IMR-90 (cell line): ENCODE results near the gene KCTD11. TPM values are rescaled to one million over a fixed set of nuclear protein-coding genes. Genes with fewer than 3 reads are reported as not detected.
"Not testable (repeated sequence)": the region's sequence is repeated elsewhere in the genome, so short reads cannot be mapped to it uniquely, and the experiment has no call there.

Experiments
- ATAC-seq: fragments of 200-7000 bp; cut with Tn5 transposase; 2 replicates; pipeline ENCODE4 v1.9.1; 2020; ENCODE audit warnings: low read depth, mild to moderate bottlenecking, moderate library complexity
- BruUV-seq: library from RNA; stranded (reverse); fragments of 400-500 nt; replicated peaks from 2 replicates; lab custom pipeline; 2021; lab: Mats Ljungman, UMichigan
- CTCF ChIA-PET: fragments of 300-600 bp; formaldehyde crosslinking; extraction: SDS; loops from one replicate; lab custom pipeline; 2021; ENCODE audit warnings: antibody characterized with exemption; lab: Yijun Ruan, JAX
- POLR2A ChIA-PET: fragments of 300-600 bp; sonication (Branson Sonifier 250); formaldehyde crosslinking; loops from one replicate; lab custom pipeline; 2022; ENCODE audit warnings: antibody characterized with exemption; ENCODE audit not compliant: unreplicated experiment; lab: Charles Lee
- DNase-seq: peaks from one replicate; pipeline ENCODE4 v3.0.0; 2013
- H2AFZ ChIP-seq: replicated peaks from 2 replicates; pipeline ENCODE3; 2013; ENCODE audit warnings: low read length, mild to moderate bottlenecking; ENCODE audit not compliant: poor library complexity
- H2AK5ac ChIP-seq: 2 replicates; pipeline ENCODE4 v1.6.1; 2013; ENCODE audit warnings: low read depth, low read length, inconsistent platforms
- H2AK9ac ChIP-seq: replicated peaks from 2 replicates; pipeline ENCODE3; 2013; ENCODE audit warnings: mild to moderate bottlenecking, low read depth, low read length, moderate library complexity; ENCODE audit not compliant: poor library complexity
- H2BK120ac ChIP-seq: 2 replicates; pipeline ENCODE4 v1.6.1; 2013; ENCODE audit warnings: low read depth, low read length, inconsistent platforms
- H2BK15ac ChIP-seq: 3 replicates; pipeline ENCODE4 v1.6.1; 2013; ENCODE audit warnings: low read depth, low read length, inconsistent platforms
- H2BK20ac ChIP-seq: 2 replicates; pipeline ENCODE4 v1.6.1; 2013; ENCODE audit warnings: low read depth, mild to moderate bottlenecking, inconsistent platforms, low read length, moderate library complexity
- H2BK5ac ChIP-seq: 2 replicates; pipeline ENCODE4 v1.6.1; 2013; ENCODE audit warnings: mild to moderate bottlenecking, low read depth, low read length, inconsistent platforms; ENCODE audit not compliant: poor library complexity, severe bottlenecking
- H3K14ac ChIP-seq: replicated peaks from 2 replicates; pipeline ENCODE4 v1.6.1; 2013; ENCODE audit warnings: low read depth, low read length, inconsistent platforms
- H3K18ac ChIP-seq: 2 replicates; pipeline ENCODE4 v1.6.1; 2013; ENCODE audit warnings: low read depth, low read length, control low read depth
- H3K23ac ChIP-seq: 2 replicates; pipeline ENCODE4 v1.6.1; 2013; ENCODE audit warnings: low read depth, low read length, inconsistent platforms
- H3K27ac ChIP-seq: 2 replicates; pipeline ENCODE4 v1.5.1; 2013; ENCODE audit warnings: mild to moderate bottlenecking, control low read depth, low read length; ENCODE audit not compliant: insufficient read depth
- H3K27me3 ChIP-seq: 2 replicates; pipeline ENCODE4 v1.6.1; 2013; ENCODE audit warnings: low read length; ENCODE audit not compliant: control insufficient read depth, insufficient read depth
- H3K36me3 ChIP-seq: 2 replicates; pipeline ENCODE4 v1.6.1; 2013; ENCODE audit warnings: low read length, mixed read lengths; ENCODE audit not compliant: control insufficient read depth, insufficient read depth
- H3K4ac ChIP-seq: 2 replicates; pipeline ENCODE4 v1.6.1; 2013; ENCODE audit warnings: low read depth, low read length, inconsistent platforms
- H3K4me1 ChIP-seq: 2 replicates; pipeline ENCODE4 v1.6.1; 2013; ENCODE audit warnings: low read length, mixed read lengths; ENCODE audit not compliant: control insufficient read depth, insufficient read depth
- H3K4me2 ChIP-seq: 2 replicates; pipeline ENCODE4 v1.6.1; 2013; ENCODE audit warnings: low read depth, mild to moderate bottlenecking, control low read depth, low read length, moderate library complexity
- H3K4me3 ChIP-seq: 2 replicates; pipeline ENCODE4 v1.5.1; 2013; ENCODE audit warnings: low read depth, mild to moderate bottlenecking, control low read depth, low read length, moderate library complexity; ENCODE audit not compliant: insufficient read depth
- H3K56ac ChIP-seq: 2 replicates; pipeline ENCODE4 v1.6.1; 2013; ENCODE audit warnings: low read length, inconsistent platforms; ENCODE audit not compliant: insufficient read depth; ENCODE audit errors: extremely low read depth
- H3K79me1 ChIP-seq, 2 experiments: 2 replicates each; pipeline ENCODE4 v1.6.1; 2013; ENCODE audit warnings: low read length in 2 of 2, inconsistent platforms in 1 of 2, low read depth in 1 of 2
- H3K9ac ChIP-seq: 2 replicates; pipeline ENCODE4 v1.6.1; 2013; ENCODE audit warnings: low read depth, low read length, control low read depth
- H3K9me1 ChIP-seq: 2 replicates; pipeline ENCODE4 v1.6.1; 2013; ENCODE audit warnings: low read length, inconsistent platforms; ENCODE audit not compliant: insufficient read depth
- H3K9me3 ChIP-seq: 2 replicates; pipeline ENCODE4 v1.6.1; 2013; ENCODE audit warnings: low read length; ENCODE audit not compliant: control insufficient read depth, insufficient read depth
- H4K20me1 ChIP-seq: 2 replicates; pipeline ENCODE4 v1.6.1; 2013; ENCODE audit warnings: low read length, inconsistent platforms; ENCODE audit not compliant: insufficient read depth
- H4K5ac ChIP-seq: 2 replicates; pipeline ENCODE4 v1.6.1; 2013; ENCODE audit warnings: mild to moderate bottlenecking, low read depth, low read length, control low read depth
- H4K8ac ChIP-seq, 2 experiments: 2 replicates each; pipeline ENCODE4 v1.6.1; 2013; ENCODE audit warnings: low read depth in 2 of 2, low read length in 2 of 2, control low read depth in 1 of 2, inconsistent platforms in 1 of 2
- H4K91ac ChIP-seq: 2 replicates; pipeline ENCODE4 v1.6.1; 2013; ENCODE audit warnings: low read depth, low read length, inconsistent platforms; ENCODE audit not compliant: insufficient read depth
- WGBS, 2 experiments: methylation state at CpG; one replicate each; pipeline versions ENCODE4 v1.1.5 to v1.1.7; 2013; ENCODE audit warnings: missing lambda C conversion rate in 2 of 2; ENCODE audit not compliant: insufficient read length in 1 of 2; ENCODE audit errors: extremely low coverage in 2 of 2; 5-methylcytosine and 5-hydroxymethylcytosine counted together
- dilution Hi-C: fragments of 300-500 bp; cut with HindIII; formaldehyde crosslinking; loops from one replicate; pipeline ENCODE4 v1.14.3; 2018; ENCODE audit warnings: low sequenced_read_pairs; ENCODE audit not compliant: unreplicated experiment
- in situ Hi-C: fragments of 300-500 bp; cut with MboI; formaldehyde crosslinking; loops from 3 replicates; pipeline ENCODE4 v1.14.3; 2019; ENCODE audit warnings: low sequenced_read_pairs, inconsistent platforms, mixed read lengths
- intact Hi-C: fragments of 100-400 bp; cut with micrococcal nuclease; formaldehyde crosslinking; loops from 2 replicates; pipeline ENCODE4 v1.10.0; 2022
- polyA plus RNA-seq, 3 experiments: library from polyadenylated mRNA; depleted of rRNA; stranded (reverse); fragments of >200 nt; gene quantifications; 2 replicates each; pipeline ENCODE4 v1.2.3, GENCODE V29; 2012; ENCODE audit warnings: low replicate concordance in 1 of 3
- total RNA-seq: library from RNA; depleted of rRNA; stranded (reverse); fragments of >200 nt; gene quantifications from 2 replicates; pipeline ENCODE4 v1.2.3, GENCODE V29; 2012

KCTD11 gene
- total and polyA plus RNA-seq, 2 of the 4 experiments (the other 2 are of a cell fraction): 10.8 to 16.4 TPM

DNA sequence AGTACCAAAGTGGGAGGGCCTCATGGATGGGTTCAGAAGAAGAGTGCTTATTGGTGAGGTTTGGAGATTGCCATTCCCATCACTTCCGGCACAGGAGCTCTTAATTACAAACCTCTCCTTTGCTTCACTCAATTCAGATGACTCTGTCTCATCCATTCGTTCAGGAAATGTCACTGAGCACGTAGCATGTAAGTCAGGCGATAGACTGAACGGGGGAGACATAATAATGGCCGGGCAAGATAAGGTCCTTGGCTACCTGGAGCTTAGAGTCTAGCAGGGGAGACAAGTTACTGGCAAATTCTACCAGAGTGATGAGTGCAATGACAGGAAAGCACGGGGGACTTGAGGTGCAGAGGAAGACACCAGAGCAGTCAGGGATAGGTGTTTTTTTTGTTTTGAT lies 14.0 kb downstream of the KCTD11 start:
- H3K79me1 ChIP-seq, in situ Hi-C loops, H3K9me1 ChIP-seq, H2BK20ac ChIP-seq, H2AK9ac ChIP-seq, H3K27ac ChIP-seq, H2BK5ac ChIP-seq, H3K4me2 ChIP-seq, H3K9ac ChIP-seq, H3K56ac ChIP-seq, dilution Hi-C loops, H4K8ac ChIP-seq, H3K4me1 ChIP-seq, DNase-seq, H3K18ac ChIP-seq, H4K5ac ChIP-seq, H3K4me3 ChIP-seq, H3K9me3 ChIP-seq, H3K23ac ChIP-seq, POLR2A ChIA-PET, CTCF ChIA-PET, H2BK120ac ChIP-seq, intact Hi-C loops, H3K14ac ChIP-seq, H2BK15ac ChIP-seq, BruUV-seq, H2AFZ ChIP-seq, H4K20me1 ChIP-seq, H2AK5ac ChIP-seq, H3K36me3 ChIP-seq, H3K4ac ChIP-seq, ATAC-seq, H4K91ac ChIP-seq: not testable (repeated sequence)
- WGBS, 2 experiments: no CpG with 5 or more reads among the region's 7 CpGs
- H3K27me3 ChIP-seq: peaks cover 22% of the 10 kb centered on the region
